Liver (tissue), 9 donors: ENCODE measurements around the gene SH3BP1. TPM values are rescaled to one million over a fixed set of nuclear protein-coding genes. Genes with fewer than 3 reads are reported as not detected.
A peak's percentile ranks its signal among the peaks of the same experiment; 100 is the strongest.

ENCODE experiments used
- DNase-seq: peaks from one replicate; pipeline ENCODE4 v3.0.0-alpha.2; 2017; ENCODE audit warnings: low spot score
- H3K27ac ChIP-seq, 2 donors: one replicate each; pipeline ENCODE4 v1.7.0; 2013; ENCODE audit warnings: inconsistent platforms in 2 of 2, low read length in 2 of 2, control low read depth in 1 of 2, low read depth in 1 of 2, mild to moderate bottlenecking in 1 of 2
- H3K27me3 ChIP-seq, 4 donors: one replicate each; pipeline versions ENCODE4 v1.6.1 to v1.7.0; 2013; ENCODE audit warnings: low read length in 3 of 4, inconsistent platforms in 1 of 4, mild to moderate bottlenecking in 1 of 4, moderate library complexity in 1 of 4; ENCODE audit not compliant: control insufficient read depth in 4 of 4, insufficient read depth in 4 of 4
- H3K36me3 ChIP-seq, 4 donors: one replicate each; pipeline versions ENCODE4 v1.6.1 to v1.7.0; 2013; ENCODE audit warnings: low read length in 3 of 4, mild to moderate bottlenecking in 3 of 4, low read depth in 1 of 4, moderate library complexity in 1 of 4; ENCODE audit not compliant: control insufficient read depth in 4 of 4, insufficient read depth in 3 of 4
- H3K4me1 ChIP-seq, 4 donors: one replicate each; pipeline versions ENCODE4 v1.6.1 to v1.7.0; 2013; ENCODE audit warnings: low read length in 3 of 4, mild to moderate bottlenecking in 3 of 4, moderate library complexity in 1 of 4; ENCODE audit not compliant: control insufficient read depth in 4 of 4, insufficient read depth in 4 of 4
- H3K4me3 ChIP-seq, 3 donors: one replicate each; pipeline versions ENCODE4 v1.6.1 to v1.7.0; 2013; ENCODE audit warnings: low read length in 3 of 3, control low read depth in 1 of 3, low read depth in 1 of 3, mild to moderate bottlenecking in 1 of 3
- H3K9ac ChIP-seq, 2 donors: one replicate each; pipeline ENCODE4 v1.7.0; 2013; ENCODE audit warnings: low read length in 2 of 2, mild to moderate bottlenecking in 2 of 2, moderate library complexity in 2 of 2, control low read depth in 1 of 2, low read depth in 1 of 2
- H3K9me3 ChIP-seq, 4 donors: one replicate each; pipeline versions ENCODE4 v1.6.1 to v1.7.0; 2013; ENCODE audit warnings: low read length in 3 of 4; ENCODE audit not compliant: control insufficient read depth in 4 of 4
- EGR1 ChIP-seq, 2 donors: IDR thresholded peaks; 2 replicates each; pipeline ENCODE4 v1.6.1; 2016 to 2018; ENCODE audit warnings: antibody characterized with exemption in 2 of 2, low read depth in 2 of 2
- FOXA1 ChIP-seq: IDR thresholded peaks from 2 replicates; pipeline ENCODE4 v1.6.1; 2016; ENCODE audit warnings: antibody characterized with exemption
- FOXA2 ChIP-seq: IDR thresholded peaks from 2 replicates; pipeline ENCODE4 v1.6.1; 2016; ENCODE audit warnings: antibody characterized with exemption
- GABPA ChIP-seq, 2 donors: IDR thresholded peaks in 1 of 2; conservative IDR thresholded peaks in 1 of 2; 2 replicates each; pipeline ENCODE4 v1.6.1; 2016; ENCODE audit warnings: antibody characterized with exemption in 2 of 2, mild to moderate bottlenecking in 1 of 2, moderate library complexity in 1 of 2
- HNF4G ChIP-seq: IDR thresholded peaks from 2 replicates; pipeline ENCODE4 v1.6.1; 2016; ENCODE audit warnings: antibody characterized with exemption
- JUND ChIP-seq, 2 donors: IDR thresholded peaks; 2 replicates each; pipeline ENCODE4 v1.6.1; 2016; ENCODE audit warnings: antibody characterized with exemption in 2 of 2
- NR2F2 ChIP-seq: IDR thresholded peaks from 2 replicates; pipeline ENCODE4 v1.6.1; 2016; ENCODE audit warnings: antibody characterized with exemption
- RAD21 ChIP-seq, 2 donors: IDR thresholded peaks; 2 replicates each; pipeline ENCODE4 v1.6.1; 2016; ENCODE audit warnings: antibody characterized with exemption in 2 of 2, mild to moderate bottlenecking in 2 of 2
- RXRA ChIP-seq, 2 donors: IDR thresholded peaks; 2 replicates each; pipeline ENCODE4 v1.6.1; 2017 to 2018; ENCODE audit warnings: antibody characterized with exemption in 2 of 2, mild to moderate bottlenecking in 1 of 2
- SP1 ChIP-seq: IDR thresholded peaks from 2 replicates; pipeline ENCODE4 v1.6.1; 2018; ENCODE audit warnings: antibody characterized with exemption, mild to moderate bottlenecking
- TAF1 ChIP-seq: conservative IDR thresholded peaks from 2 replicates; pipeline ENCODE4 v1.6.1; 2016; ENCODE audit warnings: antibody characterized with exemption, mild to moderate bottlenecking
- YY1 ChIP-seq: IDR thresholded peaks from 2 replicates; pipeline ENCODE4 v1.6.1; 2016; ENCODE audit warnings: antibody characterized with exemption, mild to moderate bottlenecking
- WGBS: extraction: QIAGEN DNeasy Blood & Tissue Kit; methylation state at CpG from one replicate; pipeline ENCODE4 v1.1.7; 2013; 5-methylcytosine and 5-hydroxymethylcytosine counted together
- polyA plus RNA-seq, 2 donors: library from polyadenylated mRNA; stranded (reverse) in 1 of 2; unstranded in 1 of 2; fragments of 200-250 nt in 1 of 2; fragments of >200 nt in 1 of 2; fragmentation: Nextera tagmentation in 1 of 2; extraction: Ambion mirVana in 1 of 2; gene quantifications; one replicate each; pipeline versions ENCODE4 v1.2.1 to v1.2.3, GENCODE V29; 2013 to 2015
- total RNA-seq, 2 donors: library from RNA; depleted of rRNA; stranded (reverse); fragments of >200 nt; gene quantifications; one replicate each; pipeline ENCODE4 v1.2.3, GENCODE V29; 2014
- TF ChIP-seq, protein P1 (sequence below): fragments of 150-350 bp; IDR thresholded peaks from 2 replicates; pipeline ENCODE4 v1.5.1; 2017; ENCODE audit warnings: improper control_type of control experiment, low read depth, low read length; ENCODE audit not compliant: missing input control
- TF ChIP-seq, protein P2 (sequence below): IDR thresholded peaks from 2 replicates; pipeline ENCODE4 v1.6.1; 2016; ENCODE audit warnings: antibody characterized with exemption
- TF ChIP-seq, protein P3 (sequence below): IDR thresholded peaks from 2 replicates; pipeline ENCODE4 v1.6.1; 2016; ENCODE audit warnings: antibody characterized with exemption
- TF ChIP-seq, protein P4 (sequence below): IDR thresholded peaks from 2 replicates; pipeline ENCODE4 v1.6.1; 2016; ENCODE audit warnings: antibody characterized with exemption, mild to moderate bottlenecking
- TF ChIP-seq, protein P5 (sequence below): IDR thresholded peaks from 2 replicates; pipeline ENCODE4 v1.6.1; 2016; ENCODE audit warnings: antibody characterized with exemption
- donor health status: healthy.
- donor health status: healthy.
- donor health status: healthy.
- donor health status: healthy.
- donor health status: healthy.

The SH3BP1 gene
- total and polyA plus RNA-seq, 4 donors, result 0.24 to 8.2 (median 2.7) TPM

DNA sequence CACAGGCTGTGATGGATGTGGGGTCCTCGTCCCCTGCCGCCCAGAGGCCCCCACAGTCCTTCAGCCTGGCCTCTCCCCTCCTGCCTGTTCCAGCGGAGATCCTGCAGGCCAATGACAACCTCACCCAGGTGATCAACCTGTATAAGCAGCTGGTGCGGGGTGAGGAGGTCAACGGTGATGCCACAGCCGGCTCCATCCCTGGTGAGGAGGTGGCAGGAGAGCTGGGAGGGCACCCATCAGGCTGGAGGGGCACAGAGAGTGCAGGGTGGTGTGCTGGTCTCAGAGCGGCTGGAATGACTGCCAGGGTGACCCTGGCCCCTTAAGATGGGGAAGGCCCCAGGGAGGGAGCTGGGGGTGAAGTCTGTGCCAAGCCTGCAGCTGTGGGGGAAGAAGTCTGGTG, 14.6 kb upstream of the SH3BP1 start:
- H3K27me3 ChIP-seq, result no peaks in the 10 kb centered on the region
- H3K36me3 ChIP-seq, result peaks cover 0 to 23% (median 9%) of the 10 kb centered on the region in 4 donors
- peaks cover 13 to 39% (median 35%) of the 10 kb centered on the region in 4 donors for H3K4me1 ChIP-seq
- H3K9me3 ChIP-seq, result no peaks in the 10 kb centered on the region
- TF ChIP-seq, protein P1, sequence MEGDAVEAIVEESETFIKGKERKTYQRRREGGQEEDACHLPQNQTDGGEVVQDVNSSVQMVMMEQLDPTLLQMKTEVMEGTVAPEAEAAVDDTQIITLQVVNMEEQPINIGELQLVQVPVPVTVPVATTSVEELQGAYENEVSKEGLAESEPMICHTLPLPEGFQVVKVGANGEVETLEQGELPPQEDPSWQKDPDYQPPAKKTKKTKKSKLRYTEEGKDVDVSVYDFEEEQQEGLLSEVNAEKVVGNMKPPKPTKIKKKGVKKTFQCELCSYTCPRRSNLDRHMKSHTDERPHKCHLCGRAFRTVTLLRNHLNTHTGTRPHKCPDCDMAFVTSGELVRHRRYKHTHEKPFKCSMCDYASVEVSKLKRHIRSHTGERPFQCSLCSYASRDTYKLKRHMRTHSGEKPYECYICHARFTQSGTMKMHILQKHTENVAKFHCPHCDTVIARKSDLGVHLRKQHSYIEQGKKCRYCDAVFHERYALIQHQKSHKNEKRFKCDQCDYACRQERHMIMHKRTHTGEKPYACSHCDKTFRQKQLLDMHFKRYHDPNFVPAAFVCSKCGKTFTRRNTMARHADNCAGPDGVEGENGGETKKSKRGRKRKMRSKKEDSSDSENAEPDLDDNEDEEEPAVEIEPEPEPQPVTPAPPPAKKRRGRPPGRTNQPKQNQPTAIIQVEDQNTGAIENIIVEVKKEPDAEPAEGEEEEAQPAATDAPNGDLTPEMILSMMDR, result no peak
- TF ChIP-seq YY1, result no peak
- no peak for TF ChIP-seq RXRA (IDR thresholded peaks at IDR 0.05)
- no peak for TF ChIP-seq RAD21 (IDR thresholded peaks at IDR 0.05)
- H3K9ac ChIP-seq, result no peak overlapping the region
- WGBS, result 93% methylated on average over 7 of the region's 7 CpGs
- no peak overlapping the region for H3K4me3 ChIP-seq
- peak overlapping the region in 1 of 2 donors; percentile 85 for H3K27ac ChIP-seq
- DNase-seq, result no peak

DNA sequence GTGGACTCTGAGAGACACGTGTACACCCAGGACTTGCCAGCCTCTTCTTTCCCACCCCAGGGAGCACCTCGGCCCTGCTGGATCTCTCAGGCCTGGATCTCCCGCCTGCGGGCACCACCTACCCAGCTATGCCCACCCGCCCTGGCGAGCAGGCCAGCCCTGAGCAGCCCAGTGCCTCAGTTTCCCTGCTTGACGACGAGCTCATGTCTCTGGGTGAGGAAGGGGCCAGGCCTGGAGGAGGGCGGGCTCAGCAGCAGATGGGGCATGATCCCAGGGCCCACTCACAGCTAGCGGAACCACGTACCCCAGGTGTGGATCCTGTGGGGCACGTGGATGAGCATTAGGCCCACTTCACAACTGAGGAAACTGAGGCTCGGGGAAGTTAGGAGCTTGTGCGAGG, 13.7 kb upstream of the SH3BP1 start:
- no peak overlapping the region for H3K4me3 ChIP-seq
- H3K36me3 ChIP-seq, result peaks cover 0 to 19% (median 10%) of the 10 kb centered on the region in 4 donors
- H3K27me3 ChIP-seq, result no peaks in the 10 kb centered on the region
- DNase-seq, result no peak
- 73% methylated on average over 14 of the region's 14 CpGs for WGBS
- H3K9ac ChIP-seq, result no peak overlapping the region
- peaks cover 13 to 40% (median 36%) of the 10 kb centered on the region in 4 donors for H3K4me1 ChIP-seq
- H3K9me3 ChIP-seq, result no peaks in the 10 kb centered on the region
- H3K27ac ChIP-seq, result peak overlapping the region; percentile 78 to 85
- TF ChIP-seq, protein P2, sequence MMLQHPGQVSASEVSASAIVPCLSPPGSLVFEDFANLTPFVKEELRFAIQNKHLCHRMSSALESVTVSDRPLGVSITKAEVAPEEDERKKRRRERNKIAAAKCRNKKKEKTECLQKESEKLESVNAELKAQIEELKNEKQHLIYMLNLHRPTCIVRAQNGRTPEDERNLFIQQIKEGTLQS, result no peak
- TF ChIP-seq, protein P3, sequence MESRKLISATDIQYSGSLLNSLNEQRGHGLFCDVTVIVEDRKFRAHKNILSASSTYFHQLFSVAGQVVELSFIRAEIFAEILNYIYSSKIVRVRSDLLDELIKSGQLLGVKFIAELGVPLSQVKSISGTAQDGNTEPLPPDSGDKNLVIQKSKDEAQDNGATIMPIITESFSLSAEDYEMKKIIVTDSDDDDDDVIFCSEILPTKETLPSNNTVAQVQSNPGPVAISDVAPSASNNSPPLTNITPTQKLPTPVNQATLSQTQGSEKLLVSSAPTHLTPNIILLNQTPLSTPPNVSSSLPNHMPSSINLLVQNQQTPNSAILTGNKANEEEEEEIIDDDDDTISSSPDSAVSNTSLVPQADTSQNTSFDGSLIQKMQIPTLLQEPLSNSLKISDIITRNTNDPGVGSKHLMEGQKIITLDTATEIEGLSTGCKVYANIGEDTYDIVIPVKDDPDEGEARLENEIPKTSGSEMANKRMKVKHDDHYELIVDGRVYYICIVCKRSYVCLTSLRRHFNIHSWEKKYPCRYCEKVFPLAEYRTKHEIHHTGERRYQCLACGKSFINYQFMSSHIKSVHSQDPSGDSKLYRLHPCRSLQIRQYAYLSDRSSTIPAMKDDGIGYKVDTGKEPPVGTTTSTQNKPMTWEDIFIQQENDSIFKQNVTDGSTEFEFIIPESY, result no peak
- TF ChIP-seq FOXA2 (no peak), EGR1 (IDR thresholded peaks at IDR 0.05; ENCODE audit: low read depth in 2 of 2) (no peak), RXRA (IDR thresholded peaks at IDR 0.05) (no peak), YY1 (no peak), SP1 (no peak), HNF4G (no peak), GABPA (IDR thresholded peaks at IDR 0.05 in 1 of 2, conservative IDR thresholded peaks at IDR 0.05 in 1 of 2) (no peak), JUND (IDR thresholded peaks at IDR 0.05) (no peak), TAF1 (no peak), NR2F2 (no peak), FOXA1 (no peak), RAD21 (IDR thresholded peaks at IDR 0.05) (no peak)
- TF ChIP-seq, protein P4, sequence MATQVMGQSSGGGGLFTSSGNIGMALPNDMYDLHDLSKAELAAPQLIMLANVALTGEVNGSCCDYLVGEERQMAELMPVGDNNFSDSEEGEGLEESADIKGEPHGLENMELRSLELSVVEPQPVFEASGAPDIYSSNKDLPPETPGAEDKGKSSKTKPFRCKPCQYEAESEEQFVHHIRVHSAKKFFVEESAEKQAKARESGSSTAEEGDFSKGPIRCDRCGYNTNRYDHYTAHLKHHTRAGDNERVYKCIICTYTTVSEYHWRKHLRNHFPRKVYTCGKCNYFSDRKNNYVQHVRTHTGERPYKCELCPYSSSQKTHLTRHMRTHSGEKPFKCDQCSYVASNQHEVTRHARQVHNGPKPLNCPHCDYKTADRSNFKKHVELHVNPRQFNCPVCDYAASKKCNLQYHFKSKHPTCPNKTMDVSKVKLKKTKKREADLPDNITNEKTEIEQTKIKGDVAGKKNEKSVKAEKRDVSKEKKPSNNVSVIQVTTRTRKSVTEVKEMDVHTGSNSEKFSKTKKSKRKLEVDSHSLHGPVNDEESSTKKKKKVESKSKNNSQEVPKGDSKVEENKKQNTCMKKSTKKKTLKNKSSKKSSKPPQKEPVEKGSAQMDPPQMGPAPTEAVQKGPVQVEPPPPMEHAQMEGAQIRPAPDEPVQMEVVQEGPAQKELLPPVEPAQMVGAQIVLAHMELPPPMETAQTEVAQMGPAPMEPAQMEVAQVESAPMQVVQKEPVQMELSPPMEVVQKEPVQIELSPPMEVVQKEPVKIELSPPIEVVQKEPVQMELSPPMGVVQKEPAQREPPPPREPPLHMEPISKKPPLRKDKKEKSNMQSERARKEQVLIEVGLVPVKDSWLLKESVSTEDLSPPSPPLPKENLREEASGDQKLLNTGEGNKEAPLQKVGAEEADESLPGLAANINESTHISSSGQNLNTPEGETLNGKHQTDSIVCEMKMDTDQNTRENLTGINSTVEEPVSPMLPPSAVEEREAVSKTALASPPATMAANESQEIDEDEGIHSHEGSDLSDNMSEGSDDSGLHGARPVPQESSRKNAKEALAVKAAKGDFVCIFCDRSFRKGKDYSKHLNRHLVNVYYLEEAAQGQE, result no peak
- TF ChIP-seq, protein P5, sequence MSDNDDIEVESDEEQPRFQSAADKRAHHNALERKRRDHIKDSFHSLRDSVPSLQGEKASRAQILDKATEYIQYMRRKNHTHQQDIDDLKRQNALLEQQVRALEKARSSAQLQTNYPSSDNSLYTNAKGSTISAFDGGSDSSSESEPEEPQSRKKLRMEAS, result no peak
- TF ChIP-seq, protein P1, result no peak
